Measurements from ENCODE around the gene CEP170B.

Gene CEP170B

GRCh38 chr14:104872469-104873341, 7.6 kb downstream of the CEP170B start:
- Histone ChIP-seq H3K36me3 (ENCODE audit: insufficient read depth, low read length) (no peaks in the 10 kb centered on the region), H3K27ac (no peak overlapping the region), H3K4me3 (no peak overlapping the region), H3K9me3 (ENCODE audit: low read depth, low read length) (no peaks in the 10 kb centered on the region), H3K9ac (ENCODE audit: insufficient read length) (no peak overlapping the region)
- TF ChIP-seq POLR2AphosphoS5 (IDR thresholded peaks at IDR 0.05; ENCODE audit: borderline replicate concordance, low read depth, low read length) = no peak
- TF ChIP-seq FOXP2 (optimal IDR thresholded peaks at IDR 0.05; ENCODE audit: control extremely low read depth, extremely low read length, insufficient read depth) = no peak
- TF ChIP-seq EZH2 (IDR thresholded peaks at IDR 0.05) = no peak
- DNase-seq (ENCODE audit: low read depth, low spot score) = no peak

- Histone ChIP-seq H3K4me3 (no peak overlapping the region), H3K36me3 (ENCODE audit: insufficient read depth, low read length) (no peaks in the 10 kb centered on the region), H3K27ac (no peak overlapping the region), H3K9me3 (ENCODE audit: low read depth, low read length) (no peaks in the 10 kb centered on the region), H3K9ac (ENCODE audit: insufficient read length) (no peak overlapping the region)
- DNase-seq (ENCODE audit: low read depth, low spot score) = no peak
- TF ChIP-seq EZH2 (IDR thresholded peaks at IDR 0.05) (no peak), POLR2AphosphoS5 (IDR thresholded peaks at IDR 0.05; ENCODE audit: borderline replicate concordance, low read depth, low read length) (no peak), FOXP2 (optimal IDR thresholded peaks at IDR 0.05; ENCODE audit: control extremely low read depth, extremely low read length, insufficient read depth) (no peak)
Observed at GRCh38 chr14:104873380-104874055, 8.4 kb downstream of the CEP170B start.

- no peak for DNase-seq (ENCODE audit: low read depth, low spot score)
- no peaks in the 10 kb centered on the region for H3K36me3 ChIP-seq (ENCODE audit: insufficient read depth, low read length)
- no peak for TF ChIP-seq EZH2 (IDR thresholded peaks at IDR 0.05)
- no peak for TF ChIP-seq POLR2AphosphoS5 (IDR thresholded peaks at IDR 0.05; ENCODE audit: borderline replicate concordance, low read depth, low read length)
- no peak for TF ChIP-seq FOXP2 (optimal IDR thresholded peaks at IDR 0.05; ENCODE audit: control extremely low read depth, extremely low read length, insufficient read depth)
Observed at GRCh38 chr14:104874110-104874531, 9.1 kb downstream of the CEP170B start.

GRCh38 chr14:104874571-104875411, 9.7 kb downstream of the CEP170B start:
- DNase-seq (ENCODE audit: low read depth, low spot score) = no peak
- Histone ChIP-seq H3K27ac (no peak overlapping the region), H3K4me3 (no peak overlapping the region), H3K9me3 (ENCODE audit: low read depth, low read length) (no peaks in the 10 kb centered on the region), H3K9ac (ENCODE audit: insufficient read length) (no peak overlapping the region), H3K36me3 (ENCODE audit: insufficient read depth, low read length) (no peaks in the 10 kb centered on the region)
- TF ChIP-seq EZH2 (IDR thresholded peaks at IDR 0.05) = no peak
- TF ChIP-seq FOXP2 (optimal IDR thresholded peaks at IDR 0.05; ENCODE audit: control extremely low read depth, extremely low read length, insufficient read depth) = no peak
- TF ChIP-seq POLR2AphosphoS5 (IDR thresholded peaks at IDR 0.05; ENCODE audit: borderline replicate concordance, low read depth, low read length) = no peak

More at GRCh38 chr14:104874110-104874531, 9.1 kb downstream of the CEP170B start:
- Histone ChIP-seq H3K9me3 (ENCODE audit: low read depth, low read length) (no peaks in the 10 kb centered on the region), H3K4me3 (no peak overlapping the region), H3K9ac (ENCODE audit: insufficient read length) (no peak overlapping the region), H3K27ac (no peak overlapping the region)

- no peak overlapping the region for H3K27ac ChIP-seq
Observed at GRCh38 chr14:104875412-104875751, 10.3 kb downstream of the CEP170B start.

GRCh38 chr14:104875811-104876210, 10.7 kb downstream of the CEP170B start:
- no peaks in the 10 kb centered on the region for H3K36me3 ChIP-seq (ENCODE audit: insufficient read depth, low read length)

More at GRCh38 chr14:104875412-104875751, 10.3 kb downstream of the CEP170B start:
- no peak for TF ChIP-seq FOXP2 (optimal IDR thresholded peaks at IDR 0.05; ENCODE audit: control extremely low read depth, extremely low read length, insufficient read depth)
- no peak for TF ChIP-seq POLR2AphosphoS5 (IDR thresholded peaks at IDR 0.05; ENCODE audit: borderline replicate concordance, low read depth, low read length)
- no peak for TF ChIP-seq EZH2 (IDR thresholded peaks at IDR 0.05)
- Histone ChIP-seq H3K4me3 (no peak overlapping the region), H3K36me3 (ENCODE audit: insufficient read depth, low read length) (no peaks in the 10 kb centered on the region), H3K9ac (ENCODE audit: insufficient read length) (no peak overlapping the region), H3K9me3 (ENCODE audit: low read depth, low read length) (no peaks in the 10 kb centered on the region)
- no peak for DNase-seq (ENCODE audit: low read depth, low spot score)

GRCh38 chr14:104876251-104876699, 11.2 kb downstream of the CEP170B start:
- H3K36me3 ChIP-seq (ENCODE audit: insufficient read depth, low read length) = no peaks in the 10 kb centered on the region
- no peak overlapping the region for H3K4me3 ChIP-seq
- H3K9me3 ChIP-seq (ENCODE audit: low read depth, low read length) = no peaks in the 10 kb centered on the region
- no peak for TF ChIP-seq POLR2AphosphoS5 (IDR thresholded peaks at IDR 0.05; ENCODE audit: borderline replicate concordance, low read depth, low read length)
- TF ChIP-seq EZH2 (IDR thresholded peaks at IDR 0.05) = no peak
- TF ChIP-seq FOXP2 (optimal IDR thresholded peaks at IDR 0.05; ENCODE audit: control extremely low read depth, extremely low read length, insufficient read depth) = no peak
- no peak overlapping the region for H3K27ac ChIP-seq
- H3K9ac ChIP-seq (ENCODE audit: insufficient read length) = no peak overlapping the region
- no peak for DNase-seq (ENCODE audit: low read depth, low spot score)

More at GRCh38 chr14:104875811-104876210, 10.7 kb downstream of the CEP170B start:
- no peak for DNase-seq (ENCODE audit: low read depth, low spot score)
- H3K9me3 ChIP-seq (ENCODE audit: low read depth, low read length) = no peaks in the 10 kb centered on the region
- H3K4me3 ChIP-seq = no peak overlapping the region
- H3K9ac ChIP-seq (ENCODE audit: insufficient read length) = no peak overlapping the region
- TF ChIP-seq EZH2 (IDR thresholded peaks at IDR 0.05) (no peak), POLR2AphosphoS5 (IDR thresholded peaks at IDR 0.05; ENCODE audit: borderline replicate concordance, low read depth, low read length) (no peak)
- H3K27ac ChIP-seq = no peak overlapping the region
